Cardiac muscle cell (in vitro differentiated cells and primary cell): ENCODE results near the gene CUBN. TPM values are rescaled to one million over a fixed set of nuclear protein-coding genes. Genes with fewer than 3 reads are reported as not detected.

Experiments used
- DNase-seq, 2 donors: peaks; one replicate each; pipeline versions ENCODE4 v3.0.0 to v3.0.0-alpha.2; 2010 to 2017; ENCODE audit warnings: low read depth in 1 of 2, low spot score in 1 of 2
- H3K27ac ChIP-seq: fragments of 200-600 bp; sonication (generic); 2 replicates; pipeline ENCODE4 v1.5.1; 2016
- H3K27me3 ChIP-seq: fragments of 200-600 bp; sonication (generic); 2 replicates; pipeline ENCODE4 v1.6.0; 2016; ENCODE audit warnings: control low read depth
- H3K36me3 ChIP-seq: fragments of 200-600 bp; sonication (generic); 2 replicates; pipeline ENCODE4 v1.5.1; 2016; ENCODE audit warnings: control low read depth
- H3K4me1 ChIP-seq: fragments of 200-600 bp; sonication (generic); 2 replicates; pipeline ENCODE4 v1.8.1; 2017; ENCODE audit warnings: low read depth, mild to moderate bottlenecking, mixed run types
- H3K4me3 ChIP-seq: fragments of 200-600 bp; sonication (generic); 2 replicates; pipeline ENCODE4 v1.5.1; 2016; ENCODE audit warnings: mild to moderate bottlenecking
- H3K9me3 ChIP-seq: fragments of 200-600 bp; sonication (generic); 2 replicates; pipeline ENCODE4 v1.5.1; 2017; ENCODE audit warnings: low read depth, mild to moderate bottlenecking, control low read depth
- CTCF ChIP-seq: IDR thresholded peaks from 2 replicates; pipeline ENCODE4 v1.5.1; 2012; ENCODE audit warnings: low read depth, mild to moderate bottlenecking, low read length
- polyA plus RNA-seq: library from polyadenylated mRNA; unstranded; fragments of >200 nt; fragmentation: Nextera tagmentation; extraction: Ambion mirVana; gene quantifications from 2 replicates; pipeline ENCODE4 v1.2.1, GENCODE V29; 2016
- total RNA-seq: library from RNA; depleted of rRNA; stranded (reverse); fragments of >200 nt; gene quantifications from 2 replicates; pipeline ENCODE4 v1.2.3, GENCODE V29; 2016

CUBN gene
- total and polyA plus RNA-seq, 2 experiments from 2014 or later = 0.79 to 2.7 TPM

GRCh38 chr10:16967866-16968415 lies 161.7 kb downstream of the CUBN start:
- Histone ChIP-seq H3K9me3 (no peaks in the 10 kb centered on the region), H3K4me3 (no peak overlapping the region), H3K36me3 (no peaks in the 10 kb centered on the region), H3K27ac (no peak overlapping the region), H3K27me3 (no peaks in the 10 kb centered on the region), H3K4me1 (no peaks in the 10 kb centered on the region)
- TF ChIP-seq CTCF = no peak
- no peak for DNase-seq

GRCh38 chr10:16966991-16967865 lies 162.4 kb downstream of the CUBN start:
- H3K27me3 ChIP-seq = no peaks in the 10 kb centered on the region
- peak in 1 of 2 donors; percentile 46 for DNase-seq
- TF ChIP-seq CTCF = no peak
- no peak overlapping the region for H3K27ac ChIP-seq
- no peak overlapping the region for H3K4me3 ChIP-seq
- no peaks in the 10 kb centered on the region for H3K9me3 ChIP-seq
- no peaks in the 10 kb centered on the region for H3K36me3 ChIP-seq
- no peaks in the 10 kb centered on the region for H3K4me1 ChIP-seq

GRCh38 chr10:16965740-16966447 lies 163.7 kb downstream of the CUBN start:
- Histone ChIP-seq H3K4me3 (no peak overlapping the region), H3K27me3 (no peaks in the 10 kb centered on the region), H3K9me3 (no peaks in the 10 kb centered on the region), H3K36me3 (no peaks in the 10 kb centered on the region), H3K4me1 (no peaks in the 10 kb centered on the region), H3K27ac (no peak overlapping the region)
- peak; percentile 36 to 97 for DNase-seq
- TF ChIP-seq CTCF = no peak

GRCh38 chr10:16965344-16965616 lies 164.3 kb downstream of the CUBN start:
- H3K27me3 ChIP-seq = no peaks in the 10 kb centered on the region
- no peaks in the 10 kb centered on the region for H3K4me1 ChIP-seq
- no peak for DNase-seq
- no peak for TF ChIP-seq CTCF
- H3K36me3 ChIP-seq = no peaks in the 10 kb centered on the region
- H3K9me3 ChIP-seq = no peaks in the 10 kb centered on the region
- H3K27ac ChIP-seq = no peak overlapping the region
- H3K4me3 ChIP-seq = no peak overlapping the region

- Histone ChIP-seq H3K9me3 (no peaks in the 10 kb centered on the region), H3K27me3 (no peaks in the 10 kb centered on the region), H3K27ac (no peak overlapping the region), H3K4me3 (no peak overlapping the region), H3K4me1 (no peaks in the 10 kb centered on the region), H3K36me3 (no peaks in the 10 kb centered on the region)
- DNase-seq = peak in 1 of 2 donors; percentile 39
- no peak for TF ChIP-seq CTCF
These were observed 164.9 kb downstream of the CUBN start for GRCh38 chr10:16964576-16965343.
